Large intestine (tissue), 3 donors: ENCODE measurements around the gene CACNB1. TPM values are rescaled to one million over a fixed set of nuclear protein-coding genes. Genes with fewer than 3 reads are reported as not detected.

Experiments
- DNase-seq, 2 donors: peaks; one replicate each; pipeline versions ENCODE4 v3.0.0 to v3.0.0-alpha.2; 2013
- H3K27ac ChIP-seq: one replicate; pipeline ENCODE4 v1.5.1; 2013; ENCODE audit warnings: low read length
- H3K27me3 ChIP-seq: 2 replicates; pipeline ENCODE4 v1.6.1; 2013; ENCODE audit warnings: low read length; ENCODE audit not compliant: control insufficient read depth, insufficient read depth
- H3K36me3 ChIP-seq: 2 replicates; pipeline ENCODE4 v1.6.1; 2013; ENCODE audit warnings: low read length; ENCODE audit not compliant: control insufficient read depth, insufficient read depth
- H3K4me1 ChIP-seq: one replicate; pipeline ENCODE4 v1.6.1; 2013; ENCODE audit warnings: low read length; ENCODE audit not compliant: control insufficient read depth, insufficient read depth
- H3K4me3 ChIP-seq: one replicate; pipeline ENCODE4 v1.5.1; 2013; ENCODE audit warnings: low read length
- H3K9me3 ChIP-seq: one replicate; pipeline ENCODE4 v1.6.1; 2013; ENCODE audit warnings: mild to moderate bottlenecking, low read depth, low read length, moderate library complexity; ENCODE audit not compliant: control insufficient read depth
- WGBS: methylation state at CpG from one replicate; pipeline ENCODE4 v1.1.5; 2013; ENCODE audit warnings: low lambda C conversion rate; ENCODE audit not compliant: insufficient coverage; 5-methylcytosine and 5-hydroxymethylcytosine counted together
- polyA plus RNA-seq: library from polyadenylated mRNA; unstranded; fragments of 120-200 nt; gene quantifications from one replicate; pipeline ENCODE4 v1.2.1, GENCODE V29; 2013

CACNB1 gene
- polyA plus RNA-seq, 1 donor: 5.5 TPM

GRCh38 chr17:39167476-39167875 is 30.0 kb downstream of the CACNB1 start:
- Histone ChIP-seq H3K4me1 (peaks cover 11% of the 10 kb centered on the region), H3K9me3 (peaks cover 5% of the 10 kb centered on the region), H3K27me3 (peaks cover 38% of the 10 kb centered on the region), H3K4me3 (no peak overlapping the region), H3K36me3 (no peaks in the 10 kb centered on the region), H3K27ac (no peak overlapping the region)
- WGBS: 20% methylated on average over 1 of the region's 2 CpGs
- no peak for DNase-seq

GRCh38 chr17:39166437-39167335 is 30.8 kb downstream of the CACNB1 start:
- peaks cover 38% of the 10 kb centered on the region for H3K27me3 ChIP-seq
- no CpG with 5 or more reads among the region's 7 CpGs for WGBS
- no peak overlapping the region for H3K27ac ChIP-seq
- peaks cover 5% of the 10 kb centered on the region for H3K9me3 ChIP-seq
- H3K4me1 ChIP-seq: peaks cover 11% of the 10 kb centered on the region
- no peak for DNase-seq
- H3K4me3 ChIP-seq: no peak overlapping the region
- no peaks in the 10 kb centered on the region for H3K36me3 ChIP-seq

- no peak for DNase-seq
- H3K9me3 ChIP-seq: peaks cover 5% of the 10 kb centered on the region
- no CpG with 5 or more reads among the region's 17 CpGs for WGBS
- H3K27ac ChIP-seq: no peak within 1 kb of the TSS
- H3K36me3 ChIP-seq: no peaks in the 10 kb centered on the region
- H3K4me1 ChIP-seq: peaks cover 11% of the 10 kb centered on the region
- peak within 1 kb of the TSS; percentile 60 for H3K4me3 ChIP-seq
- H3K27me3 ChIP-seq: peaks cover 38% of the 10 kb centered on the region
Measured at GRCh38 chr17:39165841-39166349, 31.6 kb downstream of the CACNB1 start, which contains the start of gene ARL5C. TSS of gene ARL5C (minus strand) at chr17:39166161. CDS start at chr17:39165760, 401 bp downstream.

GRCh38 chr17:39165178-39165840 is 32.2 kb downstream of the CACNB1 start:
- Histone ChIP-seq H3K27ac (no peak overlapping the region), H3K27me3 (peaks cover 38% of the 10 kb centered on the region), H3K36me3 (no peaks in the 10 kb centered on the region), H3K4me1 (peaks cover 11% of the 10 kb centered on the region), H3K4me3 (peak overlapping the region; percentile 60), H3K9me3 (peaks cover 5% of the 10 kb centered on the region)
- no peak for DNase-seq
- WGBS: no CpG with 5 or more reads among the region's 51 CpGs

GRCh38 chr17:39164675-39165143 is 32.8 kb downstream of the CACNB1 start:
- Histone ChIP-seq H3K4me1 (peaks cover 11% of the 10 kb centered on the region), H3K36me3 (no peaks in the 10 kb centered on the region), H3K27ac (no peak overlapping the region), H3K4me3 (peak overlapping the region; percentile 60), H3K27me3 (peaks cover 38% of the 10 kb centered on the region), H3K9me3 (peaks cover 5% of the 10 kb centered on the region)
- peak; percentile 58 to 80 for DNase-seq
- WGBS: no CpG with 5 or more reads among the region's 15 CpGs

- Histone ChIP-seq H3K36me3 (no peaks in the 10 kb centered on the region), H3K27ac (no peak overlapping the region), H3K9me3 (peaks cover 5% of the 10 kb centered on the region), H3K27me3 (peaks cover 33% of the 10 kb centered on the region), H3K4me1 (peaks cover 11% of the 10 kb centered on the region), H3K4me3 (no peak overlapping the region)
- no peak for DNase-seq
- 40% methylated on average over 1 of the region's 2 CpGs for WGBS
Measured at GRCh38 chr17:39161962-39162361, 35.5 kb downstream of the CACNB1 start.

GRCh38 chr17:39158623-39159022 is 38.8 kb downstream of the CACNB1 start:
- Histone ChIP-seq H3K4me1 (no peaks in the 10 kb centered on the region), H3K27me3 (peaks cover 5% of the 10 kb centered on the region), H3K4me3 (no peak overlapping the region), H3K36me3 (no peaks in the 10 kb centered on the region), H3K9me3 (no peaks in the 10 kb centered on the region), H3K27ac (no peak overlapping the region)
- WGBS: no CpG with 5 or more reads among the region's 2 CpGs
- no peak for DNase-seq

- no peaks in the 10 kb centered on the region for H3K36me3 ChIP-seq
Measured at GRCh38 chr17:39156491-39156890, 41.0 kb downstream of the CACNB1 start.

GRCh38 chr17:39155654-39156053 is 41.8 kb downstream of the CACNB1 start:
- no CpG with 5 or more reads among the region's 2 CpGs for WGBS
- no peaks in the 10 kb centered on the region for H3K36me3 ChIP-seq
- peaks cover 12% of the 10 kb centered on the region for H3K27me3 ChIP-seq
- H3K9me3 ChIP-seq: no peaks in the 10 kb centered on the region
- no peak overlapping the region for H3K27ac ChIP-seq
- H3K4me1 ChIP-seq: peaks cover 5% of the 10 kb centered on the region
- DNase-seq: no peak
- H3K4me3 ChIP-seq: no peak overlapping the region

More at GRCh38 chr17:39156491-39156890, 41.0 kb downstream of the CACNB1 start:
- Histone ChIP-seq H3K9me3 (no peaks in the 10 kb centered on the region), H3K4me3 (no peak overlapping the region), H3K27ac (no peak overlapping the region), H3K4me1 (peaks cover 5% of the 10 kb centered on the region), H3K27me3 (peaks cover 6% of the 10 kb centered on the region)
- WGBS: no CpG with 5 or more reads among the region's 7 CpGs
- DNase-seq: no peak

GRCh38 chr17:39153599-39154051 is 43.8 kb downstream of the CACNB1 start:
- Histone ChIP-seq H3K4me3 (peak overlapping the region; percentile 70), H3K27me3 (peaks cover 31% of the 10 kb centered on the region), H3K27ac (peak overlapping the region; percentile 79), H3K4me1 (peaks cover 5% of the 10 kb centered on the region), H3K9me3 (no peaks in the 10 kb centered on the region), H3K36me3 (no peaks in the 10 kb centered on the region)
- 0% methylated on average over 1 of the region's 16 CpGs for WGBS
- DNase-seq: peak; percentile 86 to 87
